Natural killer cell (primary cell): ENCODE results near the gene NUP205. TPM values are rescaled to one million over a fixed set of nuclear protein-coding genes. Genes with fewer than 3 reads are reported as not detected.
A peak's percentile ranks its signal among the peaks of the same experiment; 100 is the strongest.

ENCODE experiments used
- ATAC-seq, 3 donors: fragments of 150-1000 bp in 2 of 3; fragments of 200-7000 bp in 1 of 3; cut with Tn5 transposase; 1 replicate in 1 of 3; 2 replicates in 2 of 3; pipeline ENCODE4 v1.10.0; 2021; ENCODE audit warnings: mild to moderate bottlenecking in 2 of 3, moderate library complexity in 2 of 3
- DNase-seq, 2 donors: peaks; one replicate each; pipeline versions ENCODE4 v3.0.0 to v3.0.0-alpha.2; 2013 to 2021; ENCODE audit warnings: mixed read lengths in 1 of 2
- H3K27ac ChIP-seq: one replicate; pipeline ENCODE4 v1.5.1; 2013; ENCODE audit warnings: mild to moderate bottlenecking, low read length
- H3K27me3 ChIP-seq: one replicate; pipeline ENCODE4 v1.6.1; 2013; ENCODE audit warnings: low read length; ENCODE audit not compliant: control insufficient read depth, insufficient read depth
- H3K36me3 ChIP-seq: one replicate; pipeline ENCODE4 v1.6.1; 2013; ENCODE audit warnings: low read length; ENCODE audit not compliant: control insufficient read depth, insufficient read depth
- H3K4me1 ChIP-seq: one replicate; pipeline ENCODE4 v1.6.1; 2013; ENCODE audit warnings: low read length; ENCODE audit not compliant: control insufficient read depth, insufficient read depth
- H3K4me3 ChIP-seq: one replicate; pipeline ENCODE4 v1.5.1; 2013; ENCODE audit warnings: low read length
- H3K9me3 ChIP-seq: one replicate; pipeline ENCODE4 v1.6.1; 2013; ENCODE audit warnings: low read length; ENCODE audit not compliant: control insufficient read depth, insufficient read depth
- H3K27ac Mint-ChIP-seq, 2 donors: one replicate each; pipeline ENCODE4 v1.8.0; 2022; ENCODE audit warnings: mild to moderate bottlenecking in 2 of 2, mixed read lengths in 2 of 2, moderate library complexity in 1 of 2
- H3K27me3 Mint-ChIP-seq, 2 donors: one replicate each; pipeline ENCODE4 v1.8.0; 2022; ENCODE audit warnings: low read depth in 2 of 2, mixed read lengths in 2 of 2
- H3K36me3 Mint-ChIP-seq: one replicate; pipeline ENCODE4 v1.8.0; 2022; ENCODE audit warnings: mixed read lengths
- H3K4me1 Mint-ChIP-seq, 2 donors: one replicate each; pipeline ENCODE4 v1.8.0; 2022; ENCODE audit warnings: mixed read lengths in 2 of 2
- H3K4me3 Mint-ChIP-seq: one replicate; pipeline ENCODE4 v1.8.0; 2022; ENCODE audit warnings: mild to moderate bottlenecking, moderate library complexity, mixed read lengths
- H3K9me3 Mint-ChIP-seq, 2 donors: one replicate each; pipeline ENCODE4 v1.8.0; 2022; ENCODE audit warnings: mixed read lengths in 2 of 2
- WGBS: methylation state at CpG from one replicate; pipeline ENCODE4 v1.1.7; 2013; ENCODE audit warnings: missing lambda C conversion rate; ENCODE audit not compliant: insufficient coverage; 5-methylcytosine and 5-hydroxymethylcytosine counted together
- intact Hi-C: fragments of 100-400 bp; cut with micrococcal nuclease; formaldehyde crosslinking; loops from one replicate; pipeline ENCODE4 v1.14.2; 2022
- total RNA-seq, 4 donors: library from RNA; stranded (reverse); fragments of 120-200 nt in 1 of 4; gene quantifications; one replicate each; pipeline versions ENCODE4 v1.2.3 to v1.2.4, GENCODE V29; 2013 to 2022
- TF ChIP-seq, protein P1 (sequence below): fragments of 200-600 bp; IDR thresholded peaks from one replicate; pipeline ENCODE4 v1.8.0; 2022; ENCODE audit warnings: antibody characterized with exemption

The NUP205 gene
- total RNA-seq, 3 donors from 2014 or later (not counting 1 experiment from before 2014, with no cell fraction given): 45.6 to 55.1 (median 53.7) TPM

DNA sequence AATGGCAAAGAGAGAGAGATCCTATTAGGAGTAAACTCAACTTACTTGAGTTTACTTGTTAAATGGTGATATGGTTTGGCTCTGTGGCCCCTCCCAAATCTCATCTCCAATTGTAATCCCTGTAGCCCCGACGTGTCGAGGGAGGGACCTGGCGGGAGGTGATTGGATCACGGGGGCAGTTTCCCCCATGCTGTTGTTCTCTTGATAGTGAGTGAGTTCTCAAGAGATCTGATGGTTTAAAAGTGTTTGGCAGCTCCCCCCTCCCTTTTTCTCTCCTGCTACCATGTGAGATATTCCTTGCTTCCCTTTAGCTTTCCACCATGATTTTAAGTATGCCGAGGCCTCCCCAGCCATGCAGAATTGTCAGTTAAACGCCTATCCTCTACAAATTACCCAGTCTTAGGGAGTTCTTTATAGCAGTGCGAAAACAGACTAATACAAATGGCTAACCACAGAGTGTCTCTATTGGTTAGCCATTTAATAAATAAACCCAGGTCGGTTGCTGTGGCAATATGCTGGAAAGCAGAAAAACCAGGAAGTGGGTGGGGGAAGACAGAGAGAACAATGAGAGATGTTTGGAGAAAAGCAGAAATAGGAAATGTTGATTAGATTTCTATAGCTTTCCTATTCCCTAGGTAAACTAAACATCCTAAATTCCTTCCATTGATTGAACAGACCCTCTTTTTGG is 101.6 kb downstream of the NUP205 start:
- TF ChIP-seq, protein P1, sequence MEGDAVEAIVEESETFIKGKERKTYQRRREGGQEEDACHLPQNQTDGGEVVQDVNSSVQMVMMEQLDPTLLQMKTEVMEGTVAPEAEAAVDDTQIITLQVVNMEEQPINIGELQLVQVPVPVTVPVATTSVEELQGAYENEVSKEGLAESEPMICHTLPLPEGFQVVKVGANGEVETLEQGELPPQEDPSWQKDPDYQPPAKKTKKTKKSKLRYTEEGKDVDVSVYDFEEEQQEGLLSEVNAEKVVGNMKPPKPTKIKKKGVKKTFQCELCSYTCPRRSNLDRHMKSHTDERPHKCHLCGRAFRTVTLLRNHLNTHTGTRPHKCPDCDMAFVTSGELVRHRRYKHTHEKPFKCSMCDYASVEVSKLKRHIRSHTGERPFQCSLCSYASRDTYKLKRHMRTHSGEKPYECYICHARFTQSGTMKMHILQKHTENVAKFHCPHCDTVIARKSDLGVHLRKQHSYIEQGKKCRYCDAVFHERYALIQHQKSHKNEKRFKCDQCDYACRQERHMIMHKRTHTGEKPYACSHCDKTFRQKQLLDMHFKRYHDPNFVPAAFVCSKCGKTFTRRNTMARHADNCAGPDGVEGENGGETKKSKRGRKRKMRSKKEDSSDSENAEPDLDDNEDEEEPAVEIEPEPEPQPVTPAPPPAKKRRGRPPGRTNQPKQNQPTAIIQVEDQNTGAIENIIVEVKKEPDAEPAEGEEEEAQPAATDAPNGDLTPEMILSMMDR: no peak
- no peaks in the 10 kb centered on the region for H3K36me3 ChIP-seq
- no peaks in the 10 kb centered on the region for H3K27me3 Mint-ChIP-seq
- H3K27ac ChIP-seq: no peak overlapping the region
- intact Hi-C loops: no loop called here
- no peaks in the 10 kb centered on the region for H3K9me3 ChIP-seq
- no peak overlapping the region for H3K4me3 ChIP-seq
- 43% methylated on average over 3 of the region's 9 CpGs for WGBS
- peaks cover 19% of the 10 kb centered on the region for H3K4me1 ChIP-seq
- no peak overlapping the region for H3K4me3 Mint-ChIP-seq
- ATAC-seq: no peak
- no peaks in the 10 kb centered on the region for H3K36me3 Mint-ChIP-seq
- no peaks in the 10 kb centered on the region for H3K27me3 ChIP-seq
- H3K27ac Mint-ChIP-seq: no peak overlapping the region
- H3K4me1 Mint-ChIP-seq: peaks cover 9 to 18% of the 10 kb centered on the region in 2 donors
- H3K9me3 Mint-ChIP-seq: no peaks in the 10 kb centered on the region
- DNase-seq: no peak

DNA sequence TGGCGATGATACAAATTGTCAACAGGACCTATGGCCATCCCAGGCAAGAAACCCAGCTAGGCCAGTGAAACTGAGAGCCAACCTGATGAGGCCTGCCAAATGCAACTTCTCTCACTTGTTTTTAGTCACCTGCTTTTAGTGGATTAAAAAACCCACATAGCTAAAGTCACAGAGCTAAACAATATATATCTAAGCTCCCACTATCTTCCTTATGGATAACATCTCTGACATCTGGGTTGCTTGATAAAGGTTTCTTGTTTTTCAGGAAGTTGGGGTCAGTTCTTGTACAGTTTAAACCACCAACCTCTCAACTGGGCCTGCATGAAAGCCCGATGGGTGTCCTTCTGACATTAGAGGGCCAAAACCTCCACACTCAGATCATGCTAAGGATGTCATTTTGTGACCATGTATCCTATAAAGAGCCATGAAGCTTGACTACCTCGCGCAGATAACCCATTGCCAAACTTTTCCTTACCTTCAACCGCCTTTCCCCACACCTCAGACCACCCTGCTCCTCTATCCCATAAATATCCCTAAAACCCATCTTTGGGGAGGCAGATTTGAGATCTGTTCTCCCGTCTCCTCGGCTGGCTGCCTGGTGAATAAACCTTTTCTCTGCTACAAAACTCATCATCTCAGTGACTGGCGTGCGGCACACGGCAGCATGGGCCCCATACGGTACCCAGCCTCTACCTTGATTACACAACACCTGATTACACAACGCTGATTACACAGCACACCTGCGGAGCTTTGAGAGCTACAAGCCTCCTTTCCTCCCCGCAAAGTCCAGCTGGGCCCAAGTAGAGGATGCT is 103.8 kb downstream of the NUP205 start:
- Histone ChIP-seq H3K4me1 (peaks cover 19% of the 10 kb centered on the region), H3K27me3 (no peaks in the 10 kb centered on the region), H3K9me3 (no peaks in the 10 kb centered on the region), H3K4me3 (peak overlapping the region; percentile 96), H3K36me3 (no peaks in the 10 kb centered on the region), H3K27ac (peak overlapping the region; percentile 63)
- TF ChIP-seq, protein P1: no peak
- Mint-ChIP-seq H3K9me3 (no peaks in the 10 kb centered on the region), H3K4me1 (peaks cover 18 to 25% of the 10 kb centered on the region in 2 donors), H3K27ac (peak overlapping the region; percentile 88 to 93), H3K36me3 (no peaks in the 10 kb centered on the region), H3K27me3 (no peaks in the 10 kb centered on the region), H3K4me3 (peak overlapping the region; percentile 99)
- DNase-seq: no peak
- ATAC-seq: peak in 2 of 3 donors; percentile 2 to 37
- intact Hi-C loops: loop anchor here (1.0 to 5.0 kb wide), 3 partner anchors 103 to 319 kb away; partner anchors contain the start of gene CNOT4
- WGBS: 48% methylated on average over 14 of the region's 14 CpGs

DNA sequence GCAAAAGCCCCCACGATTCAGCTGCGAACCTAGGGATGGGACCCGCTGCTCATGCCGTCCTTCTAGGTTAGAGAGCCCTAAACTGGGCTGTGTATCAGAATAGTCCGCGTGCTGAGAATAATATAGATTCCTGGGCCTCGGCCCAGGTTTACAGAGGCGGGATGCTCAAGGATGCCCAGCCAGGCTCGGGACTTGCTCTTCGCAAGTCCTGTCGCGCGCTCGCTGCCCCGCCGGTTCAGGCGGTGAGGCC is 104.3 kb downstream of the NUP205 start:
- peaks cover 18 to 28% of the 10 kb centered on the region in 2 donors for H3K4me1 Mint-ChIP-seq
- no peak for DNase-seq
- H3K4me3 Mint-ChIP-seq: peak overlapping the region; percentile 99

More for the DNA sequence above, 104.3 kb downstream of the NUP205 start:
- H3K4me1 ChIP-seq: peaks cover 19% of the 10 kb centered on the region
- Mint-ChIP-seq H3K36me3 (no peaks in the 10 kb centered on the region), H3K9me3 (no peaks in the 10 kb centered on the region), H3K27me3 (no peaks in the 10 kb centered on the region), H3K27ac (peak overlapping the region; percentile 88 to 93)
- no peaks in the 10 kb centered on the region for H3K36me3 ChIP-seq
- H3K9me3 ChIP-seq: no peaks in the 10 kb centered on the region
- H3K27me3 ChIP-seq: no peaks in the 10 kb centered on the region
- TF ChIP-seq, protein P1: no peak
- peak overlapping the region; percentile 96 for H3K4me3 ChIP-seq
- WGBS: 10% methylated on average over 17 of the region's 17 CpGs
- intact Hi-C loops: loop anchor here (1.0 to 5.0 kb wide), 3 partner anchors 104 to 319 kb away; partner anchors contain the start of gene CNOT4
- peak overlapping the region; percentile 63 for H3K27ac ChIP-seq
- no peak for ATAC-seq
